Prostate gland (tissue), 2 donors: ENCODE results near the gene IL1RAPL2.

ENCODE experiments used
- POLR2AphosphoS5 ChIP-seq: sonication (generic); formaldehyde crosslinking; IDR thresholded peaks from one replicate; pipeline ENCODE4 v1.6.1; 2017; ENCODE audit warnings: antibody characterized with exemption
- TF ChIP-seq, protein P1 (sequence below), 4 experiments: fragments of 200-600 bp in 2 of 4; fragments of 450-650 bp in 2 of 4; sonication (generic) in 2 of 4; IDR thresholded peaks; 1 replicate in 3 of 4; 2 replicates in 1 of 4; pipeline ENCODE4 v1.5.1; 2016 to 2019; ENCODE audit warnings: antibody characterized with exemption in 4 of 4, mild to moderate bottlenecking in 2 of 4, moderate library complexity in 2 of 4

GRCh38 chrX:105274091-105274490, 708.1 kb downstream of the IL1RAPL2 start:
- TF ChIP-seq POLR2AphosphoS5 = no peak
- TF ChIP-seq, protein P1, sequence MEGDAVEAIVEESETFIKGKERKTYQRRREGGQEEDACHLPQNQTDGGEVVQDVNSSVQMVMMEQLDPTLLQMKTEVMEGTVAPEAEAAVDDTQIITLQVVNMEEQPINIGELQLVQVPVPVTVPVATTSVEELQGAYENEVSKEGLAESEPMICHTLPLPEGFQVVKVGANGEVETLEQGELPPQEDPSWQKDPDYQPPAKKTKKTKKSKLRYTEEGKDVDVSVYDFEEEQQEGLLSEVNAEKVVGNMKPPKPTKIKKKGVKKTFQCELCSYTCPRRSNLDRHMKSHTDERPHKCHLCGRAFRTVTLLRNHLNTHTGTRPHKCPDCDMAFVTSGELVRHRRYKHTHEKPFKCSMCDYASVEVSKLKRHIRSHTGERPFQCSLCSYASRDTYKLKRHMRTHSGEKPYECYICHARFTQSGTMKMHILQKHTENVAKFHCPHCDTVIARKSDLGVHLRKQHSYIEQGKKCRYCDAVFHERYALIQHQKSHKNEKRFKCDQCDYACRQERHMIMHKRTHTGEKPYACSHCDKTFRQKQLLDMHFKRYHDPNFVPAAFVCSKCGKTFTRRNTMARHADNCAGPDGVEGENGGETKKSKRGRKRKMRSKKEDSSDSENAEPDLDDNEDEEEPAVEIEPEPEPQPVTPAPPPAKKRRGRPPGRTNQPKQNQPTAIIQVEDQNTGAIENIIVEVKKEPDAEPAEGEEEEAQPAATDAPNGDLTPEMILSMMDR (IDR thresholded peaks at IDR 0.05) = no peak
